ENCODE results near the gene GNB1L.

The GNB1L gene

GRCh38 chr22:19853058-19853878 lies 1.4 kb downstream of the GNB1L start:
- DNase-seq (ENCODE audit: extremely low read depth, low read depth): no peak

DNA sequence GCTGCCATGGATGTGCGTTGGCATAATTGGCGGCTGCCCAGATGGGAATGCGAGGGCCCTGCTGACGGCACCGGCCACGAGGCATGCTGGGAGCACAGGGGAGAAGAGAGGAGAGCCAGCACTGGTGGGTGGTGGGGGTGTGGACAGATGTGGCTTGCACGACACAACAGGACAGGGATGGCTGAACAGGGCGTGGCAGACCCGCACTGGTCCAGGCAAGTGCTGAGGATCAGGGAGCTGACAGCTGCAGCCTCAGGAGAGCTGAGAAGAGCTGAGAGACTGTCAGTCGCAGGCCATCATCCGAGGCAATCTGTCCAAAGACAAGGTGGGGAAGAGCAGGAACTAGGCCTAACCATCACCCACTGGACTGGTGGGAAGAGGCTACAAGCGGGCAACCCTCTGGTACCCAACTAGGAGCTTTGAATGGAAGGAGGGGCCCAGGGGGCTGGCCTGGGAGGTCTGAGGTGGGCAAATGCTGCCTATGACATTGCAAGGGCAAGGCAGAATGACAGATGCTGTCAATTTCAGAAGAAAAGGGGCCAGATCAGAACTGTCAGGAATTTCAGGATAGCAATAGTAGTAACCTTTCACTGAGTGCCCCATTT lies 2.4 kb downstream of the GNB1L start:
- no peak for TF ChIP-seq CTCF (IDR thresholded peaks at IDR 0.05; ENCODE audit: low read depth, low read length)
- no peak for DNase-seq (ENCODE audit: extremely low read depth, low read depth)

More at GRCh38 chr22:19853058-19853878, 1.4 kb downstream of the GNB1L start:
- no peak for TF ChIP-seq CTCF (IDR thresholded peaks at IDR 0.05; ENCODE audit: low read depth, low read length)

GRCh38 chr22:19851291-19852176 lies 3.1 kb downstream of the GNB1L start:
- DNase-seq (ENCODE audit: extremely low read depth, low read depth): no peak
- no peak for TF ChIP-seq CTCF (IDR thresholded peaks at IDR 0.05; ENCODE audit: low read depth, low read length)

- TF ChIP-seq CTCF (IDR thresholded peaks at IDR 0.05; ENCODE audit: low read depth, low read length): no peak
- DNase-seq (ENCODE audit: extremely low read depth, low read depth): no peak
These were observed 3.9 kb downstream of the GNB1L start for GRCh38 chr22:19850763-19851109.

- DNase-seq (ENCODE audit: extremely low read depth, low read depth): no peak
- no peak for TF ChIP-seq CTCF (IDR thresholded peaks at IDR 0.05; ENCODE audit: low read depth, low read length)
These were observed 4.6 kb downstream of the GNB1L start for GRCh38 chr22:19849835-19850762.

GRCh38 chr22:19848298-19849224 lies 6.1 kb downstream of the GNB1L start:
- DNase-seq (ENCODE audit: extremely low read depth, low read depth): no peak
- TF ChIP-seq CTCF (IDR thresholded peaks at IDR 0.05; ENCODE audit: low read depth, low read length): no peak

Data from AG09319 (cell line).